Rectal smooth muscle tissue (tissue), 1 donor: ENCODE results near the gene MRRF.

Source experiments
- H3K27ac ChIP-seq: one replicate; pipeline ENCODE4 v1.7.0; 2013; ENCODE audit warnings: low read depth, low read length, inconsistent platforms
- H3K27me3 ChIP-seq: one replicate; pipeline ENCODE4 v1.7.0; 2013; ENCODE audit warnings: low read length; ENCODE audit not compliant: control insufficient read depth, insufficient read depth
- H3K36me3 ChIP-seq: one replicate; pipeline ENCODE4 v1.7.0; 2013; ENCODE audit warnings: low read length; ENCODE audit not compliant: control insufficient read depth, insufficient read depth
- H3K4me1 ChIP-seq: one replicate; pipeline ENCODE4 v1.7.0; 2013; ENCODE audit warnings: low read length; ENCODE audit not compliant: control insufficient read depth, insufficient read depth
- H3K4me3 ChIP-seq: one replicate; pipeline ENCODE4 v1.7.0; 2013; ENCODE audit warnings: low read length
- H3K9ac ChIP-seq: one replicate; pipeline ENCODE4 v1.7.0; 2013; ENCODE audit warnings: low read length

MRRF gene

DNA sequence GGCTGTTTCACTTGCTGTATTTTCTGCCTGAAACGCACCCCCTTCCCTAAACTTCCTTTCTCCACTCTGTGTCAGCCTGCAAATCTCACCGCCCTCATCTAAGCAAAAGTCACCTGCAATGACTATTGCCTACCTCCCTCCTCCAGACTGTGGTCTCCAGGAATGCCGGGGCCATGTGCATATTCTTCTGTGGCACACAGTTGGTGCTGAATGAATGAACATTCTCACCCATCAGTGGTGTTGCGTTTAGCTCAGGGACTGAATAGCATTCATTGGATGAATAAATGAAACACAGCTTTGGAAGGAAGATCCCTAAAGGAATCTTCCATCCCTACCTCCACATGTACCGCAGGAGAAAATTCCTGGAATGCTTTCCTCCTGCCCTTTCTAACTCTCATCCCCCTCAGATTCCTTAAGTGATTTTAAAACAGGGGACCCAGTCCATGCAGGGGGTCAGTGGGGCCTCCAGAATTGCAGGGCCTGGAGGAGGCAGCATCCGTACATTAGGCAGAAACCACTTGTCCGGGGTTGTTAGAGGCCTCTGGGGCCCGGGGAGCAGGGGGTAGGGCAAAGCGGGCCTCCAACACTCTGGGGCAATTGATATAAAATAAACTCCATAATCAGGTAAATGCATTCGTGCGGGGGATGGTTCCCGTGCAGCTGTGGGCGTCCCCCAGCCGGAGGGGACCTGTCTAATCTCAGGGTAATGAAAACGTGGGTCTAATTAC lies 77.8 kb downstream of the MRRF start:
- peaks cover 3% of the 10 kb centered on the region for H3K4me1 ChIP-seq
- H3K9ac ChIP-seq, result no peak overlapping the region
- H3K27ac ChIP-seq, result no peak overlapping the region
- no peaks in the 10 kb centered on the region for H3K36me3 ChIP-seq
- no peaks in the 10 kb centered on the region for H3K27me3 ChIP-seq
- no peak overlapping the region for H3K4me3 ChIP-seq

DNA sequence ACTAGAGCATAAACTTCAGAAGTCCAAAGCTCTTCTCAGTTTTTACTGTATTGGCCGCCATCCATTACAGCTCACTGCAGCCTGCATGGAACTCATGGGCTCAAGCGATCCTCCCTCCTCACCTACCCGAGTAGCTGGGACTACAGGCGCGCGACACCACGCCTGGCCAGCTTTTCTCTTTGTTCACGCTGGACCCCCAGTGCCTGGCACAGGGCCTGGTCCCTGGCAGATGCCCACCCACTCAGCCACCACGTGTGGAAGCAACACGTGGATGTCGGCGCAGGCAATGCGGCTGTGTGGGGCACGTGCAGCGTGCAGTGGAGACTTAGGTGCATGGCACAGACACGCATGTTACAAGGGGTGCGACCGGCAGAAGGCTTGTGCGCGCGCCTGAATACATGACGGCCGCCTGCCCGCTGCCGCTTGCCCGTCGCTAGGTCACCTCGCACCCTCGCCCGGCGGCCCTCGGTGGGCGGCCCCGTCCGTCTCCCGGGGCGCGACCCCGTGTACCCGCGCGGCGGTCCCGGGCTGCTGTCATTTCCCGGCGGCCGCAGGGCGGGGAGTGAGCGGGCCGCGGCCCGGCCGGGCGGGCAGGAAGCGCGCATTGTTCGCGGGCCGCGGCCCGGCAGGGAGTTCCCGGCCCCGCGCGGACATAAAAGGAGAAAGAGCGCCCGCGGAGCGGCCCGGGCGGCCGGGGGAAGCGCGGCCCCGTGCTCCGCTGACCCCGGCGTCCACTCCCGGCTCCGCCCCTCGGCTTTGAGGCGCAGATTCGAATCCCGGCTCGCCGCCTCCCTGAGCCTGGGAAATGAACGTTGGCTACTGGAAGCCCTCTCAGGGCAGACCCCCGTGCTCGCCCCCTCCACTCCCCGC lies 82.0 kb downstream of the MRRF start:
- H3K36me3 ChIP-seq, result no peaks in the 10 kb centered on the region
- peak overlapping the region; percentile 63 for H3K4me3 ChIP-seq
- H3K27ac ChIP-seq, result peak overlapping the region; percentile 75
- H3K27me3 ChIP-seq, result no peaks in the 10 kb centered on the region
- H3K9ac ChIP-seq, result peak overlapping the region; percentile 57
- peaks cover 3% of the 10 kb centered on the region for H3K4me1 ChIP-seq

DNA sequence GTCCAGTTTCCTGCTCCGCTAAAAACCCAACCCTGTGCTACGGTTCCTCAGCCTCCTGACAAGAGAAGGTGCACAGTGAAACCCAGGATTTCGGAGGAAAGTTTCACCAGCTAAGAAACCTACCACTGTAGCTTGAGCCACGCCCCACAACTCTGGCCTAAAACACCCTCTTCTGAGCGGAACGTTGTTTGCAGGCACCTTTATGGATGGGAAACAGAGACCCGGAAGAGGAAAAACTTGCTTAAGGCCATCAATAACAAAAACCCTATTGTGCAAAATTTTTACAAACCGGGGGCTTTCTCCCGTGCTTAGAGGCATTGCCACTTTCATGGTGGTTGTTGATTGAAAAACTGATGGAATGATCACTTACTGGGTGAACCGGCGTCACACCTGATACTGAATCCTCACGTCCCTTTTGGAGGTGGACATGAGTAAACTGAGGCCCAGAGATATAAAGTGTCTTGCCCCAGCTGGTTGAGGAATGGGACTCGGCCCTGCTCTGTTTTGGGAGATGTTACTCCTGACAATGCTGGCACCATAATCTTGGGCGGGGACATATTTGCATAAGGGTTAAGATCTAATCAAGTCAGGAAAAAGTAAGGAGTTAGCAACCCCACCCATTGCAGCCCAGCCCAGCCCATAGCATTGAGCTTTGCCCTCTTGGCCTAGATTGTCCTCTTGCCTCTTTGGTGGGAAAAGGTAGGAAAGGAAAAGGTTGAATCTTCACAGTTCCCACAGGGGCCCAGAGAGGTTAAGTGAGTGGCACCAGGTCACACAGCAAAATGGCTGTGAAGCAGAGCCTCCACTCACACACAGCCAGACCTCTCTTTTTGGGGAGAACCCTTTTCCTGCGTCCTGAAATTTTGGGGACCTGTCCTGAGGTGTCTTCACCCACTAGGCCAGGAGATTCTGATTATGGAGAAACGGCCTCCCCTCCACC lies 82.9 kb downstream of the MRRF start:
- no peaks in the 10 kb centered on the region for H3K27me3 ChIP-seq
- H3K27ac ChIP-seq, result peak overlapping the region; percentile 75
- peaks cover 3% of the 10 kb centered on the region for H3K4me1 ChIP-seq
- H3K4me3 ChIP-seq, result peak overlapping the region; percentile 63
- H3K36me3 ChIP-seq, result no peaks in the 10 kb centered on the region
- peak overlapping the region; percentile 57 for H3K9ac ChIP-seq

DNA sequence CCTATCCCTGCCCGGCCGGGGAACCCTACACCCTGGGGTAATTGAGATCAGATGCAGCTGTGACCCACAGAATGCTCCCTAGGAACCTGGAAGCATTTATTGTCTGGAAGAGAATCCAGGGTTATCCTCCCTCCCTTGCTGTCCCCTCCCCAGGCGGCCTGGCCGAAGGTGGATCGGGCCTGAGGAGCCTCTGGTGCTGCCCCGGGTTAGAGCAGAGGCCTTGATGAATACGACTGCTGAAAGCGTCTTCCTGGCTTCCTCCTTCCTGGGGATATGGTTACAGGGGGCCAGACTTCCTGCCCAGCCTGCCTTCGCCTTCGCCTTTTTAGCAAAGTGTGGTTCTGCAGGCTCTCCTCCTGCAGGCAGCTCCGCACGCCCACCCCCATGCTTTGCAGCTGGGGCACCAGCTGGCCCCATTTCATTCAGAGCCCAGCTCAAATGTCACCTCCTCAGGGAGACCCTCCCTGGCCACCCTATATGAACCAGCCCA lies 83.7 kb downstream of the MRRF start:
- H3K36me3 ChIP-seq, result no peaks in the 10 kb centered on the region
- no peak overlapping the region for H3K27ac ChIP-seq
- H3K4me3 ChIP-seq, result no peak overlapping the region
- peaks cover 3% of the 10 kb centered on the region for H3K4me1 ChIP-seq
- no peak overlapping the region for H3K9ac ChIP-seq
- no peaks in the 10 kb centered on the region for H3K27me3 ChIP-seq

DNA sequence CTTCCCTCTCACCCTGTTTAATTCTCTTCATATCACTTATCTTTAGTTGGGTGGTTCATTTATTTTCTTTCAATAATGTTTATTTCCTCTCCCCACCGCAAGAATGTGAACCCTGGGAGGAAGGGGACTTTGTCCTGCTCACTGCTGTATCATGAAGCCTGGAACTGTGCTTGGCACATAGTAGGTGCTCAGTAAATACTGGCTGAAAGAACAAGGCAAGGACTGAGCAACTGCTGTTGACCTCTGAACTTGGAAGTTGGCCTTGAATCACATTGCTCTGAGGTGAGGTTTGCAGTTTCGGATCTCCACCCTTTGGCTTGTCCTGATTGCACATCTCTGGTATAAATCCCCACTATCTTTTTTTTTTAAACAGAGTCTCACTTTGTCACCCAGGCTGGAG lies 84.1 kb downstream of the MRRF start:
- Histone ChIP-seq H3K27ac (no peak overlapping the region), H3K9ac (no peak overlapping the region), H3K4me3 (no peak overlapping the region), H3K36me3 (no peaks in the 10 kb centered on the region), H3K27me3 (no peaks in the 10 kb centered on the region), H3K4me1 (peaks cover 3% of the 10 kb centered on the region)

DNA sequence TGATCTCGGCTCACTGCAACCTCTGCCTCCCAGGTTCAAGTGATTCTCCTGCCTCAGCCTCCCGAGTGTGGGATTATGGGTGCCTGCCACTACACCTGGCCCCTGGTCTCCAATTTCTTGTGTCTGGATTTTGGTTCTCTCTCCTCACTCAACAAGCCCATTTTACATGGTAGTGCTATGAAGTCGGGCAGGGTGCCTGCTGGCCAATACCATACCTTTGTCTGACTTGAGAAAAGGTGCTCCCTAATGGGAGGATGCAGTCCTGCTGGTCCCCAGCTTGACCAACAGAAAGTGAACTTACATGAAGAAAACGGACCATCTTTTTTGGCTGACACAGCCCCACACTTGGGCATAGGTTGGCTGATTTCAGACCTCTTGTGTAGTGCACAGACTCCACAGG lies 84.5 kb downstream of the MRRF start:
- Histone ChIP-seq H3K4me1 (peaks cover 3% of the 10 kb centered on the region), H3K27ac (no peak overlapping the region), H3K4me3 (no peak overlapping the region), H3K27me3 (no peaks in the 10 kb centered on the region), H3K9ac (no peak overlapping the region), H3K36me3 (no peaks in the 10 kb centered on the region)

DNA sequence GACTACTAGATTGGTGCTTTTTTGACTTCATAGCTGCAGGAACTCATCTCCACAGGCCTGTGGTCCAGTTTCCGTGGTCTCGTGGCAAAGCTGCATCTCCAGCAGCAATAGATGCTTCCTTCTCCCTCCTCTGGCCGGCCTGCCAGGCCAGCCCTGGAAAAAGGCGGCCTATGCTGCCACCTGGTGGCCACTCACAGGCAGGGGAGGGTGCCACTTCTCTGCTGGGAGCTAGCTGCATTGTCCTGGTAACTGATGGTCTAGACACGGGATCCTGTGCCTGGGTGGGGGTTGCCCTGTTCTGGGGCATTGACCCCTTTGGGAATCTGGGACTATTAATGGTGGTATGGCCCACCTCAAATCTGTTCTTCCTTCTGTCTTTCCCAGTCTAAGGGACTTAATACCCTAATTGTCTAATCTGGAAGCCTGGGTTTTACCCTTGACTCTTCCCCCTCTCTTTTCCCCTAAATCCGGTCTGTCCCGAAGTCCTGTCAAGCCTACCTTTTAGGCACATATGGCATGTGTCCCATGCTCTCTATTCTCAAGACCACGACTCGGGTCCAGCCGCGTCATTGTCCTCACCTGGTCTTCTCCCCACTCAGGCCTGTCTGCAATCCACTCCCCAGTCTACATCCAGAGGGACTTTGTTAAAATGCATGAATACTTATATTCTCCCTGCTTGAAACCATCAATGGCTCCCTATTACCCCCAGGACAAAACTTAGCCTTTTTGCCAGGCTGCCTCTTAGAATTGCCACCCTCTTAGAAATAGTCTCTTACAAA lies 86.1 kb downstream of the MRRF start:
- no peak overlapping the region for H3K4me3 ChIP-seq
- no peaks in the 10 kb centered on the region for H3K36me3 ChIP-seq
- no peaks in the 10 kb centered on the region for H3K27me3 ChIP-seq
- peaks cover 3% of the 10 kb centered on the region for H3K4me1 ChIP-seq
- no peak overlapping the region for H3K27ac ChIP-seq
- H3K9ac ChIP-seq, result no peak overlapping the region

DNA sequence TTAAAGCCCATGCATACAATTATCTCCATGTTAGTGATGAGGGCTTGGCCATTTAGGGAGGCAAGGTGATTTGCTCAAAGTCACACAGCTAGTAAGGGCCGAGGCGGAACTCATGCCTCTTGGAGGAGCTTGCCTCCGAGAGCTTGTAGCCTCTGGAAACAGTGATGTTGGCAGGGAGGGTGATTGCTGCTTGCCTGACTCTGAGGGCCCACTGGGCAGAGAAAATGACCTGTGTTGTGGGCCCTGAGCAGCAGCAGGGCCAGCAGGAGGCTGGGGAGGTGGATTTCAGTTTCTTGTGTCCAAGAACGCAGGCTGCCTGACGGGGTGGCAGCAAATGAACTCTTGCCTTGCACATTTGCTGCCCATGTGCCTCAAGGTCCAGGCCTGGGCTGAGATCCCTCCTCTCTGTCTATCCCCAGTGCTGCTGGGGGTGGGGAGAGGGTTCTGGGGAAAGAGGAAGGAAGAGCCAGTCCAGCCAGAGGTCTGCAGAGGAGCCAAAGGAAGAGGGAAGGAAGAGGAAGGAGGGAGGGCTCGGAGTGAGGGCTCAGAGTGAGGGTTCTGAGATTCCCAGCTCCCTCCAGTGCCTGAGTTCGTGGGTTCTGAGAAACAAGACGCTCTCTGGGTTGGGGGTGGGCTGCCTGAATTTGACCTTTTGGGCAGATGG lies 90.0 kb downstream of the MRRF start:
- Histone ChIP-seq H3K4me3 (no peak overlapping the region), H3K9ac (no peak overlapping the region), H3K4me1 (no peaks in the 10 kb centered on the region), H3K27ac (no peak overlapping the region), H3K36me3 (no peaks in the 10 kb centered on the region), H3K27me3 (no peaks in the 10 kb centered on the region)

DNA sequence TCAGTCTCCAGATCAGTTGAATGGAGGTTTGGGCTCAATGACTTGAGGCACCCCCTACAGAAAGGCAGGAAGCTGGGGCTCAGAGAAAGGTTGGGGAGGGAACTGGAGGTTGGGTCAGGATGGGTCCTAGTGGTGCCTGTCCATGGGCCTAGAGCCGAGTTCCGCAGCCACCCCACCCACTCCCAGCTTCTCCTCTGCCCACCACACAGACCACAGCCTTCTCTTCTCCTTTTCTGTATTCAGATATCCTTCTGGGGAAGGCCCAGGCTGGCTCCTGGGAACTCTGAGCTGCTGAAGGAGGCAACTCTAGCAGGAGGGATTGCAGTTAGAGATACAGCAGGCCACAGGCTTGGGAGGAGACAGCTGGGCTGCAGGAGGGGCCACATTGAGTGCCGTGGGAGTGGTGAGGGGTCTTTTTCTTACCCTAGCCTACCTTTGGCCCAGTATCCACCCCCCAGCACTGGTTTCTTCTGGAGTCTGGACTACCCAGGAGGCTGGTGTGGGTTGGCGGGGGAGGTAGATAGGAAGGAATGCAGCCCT lies 90.7 kb downstream of the MRRF start:
- Histone ChIP-seq H3K27ac (no peak overlapping the region), H3K9ac (no peak overlapping the region), H3K36me3 (no peaks in the 10 kb centered on the region), H3K4me1 (no peaks in the 10 kb centered on the region), H3K4me3 (no peak overlapping the region), H3K27me3 (no peaks in the 10 kb centered on the region)

DNA sequence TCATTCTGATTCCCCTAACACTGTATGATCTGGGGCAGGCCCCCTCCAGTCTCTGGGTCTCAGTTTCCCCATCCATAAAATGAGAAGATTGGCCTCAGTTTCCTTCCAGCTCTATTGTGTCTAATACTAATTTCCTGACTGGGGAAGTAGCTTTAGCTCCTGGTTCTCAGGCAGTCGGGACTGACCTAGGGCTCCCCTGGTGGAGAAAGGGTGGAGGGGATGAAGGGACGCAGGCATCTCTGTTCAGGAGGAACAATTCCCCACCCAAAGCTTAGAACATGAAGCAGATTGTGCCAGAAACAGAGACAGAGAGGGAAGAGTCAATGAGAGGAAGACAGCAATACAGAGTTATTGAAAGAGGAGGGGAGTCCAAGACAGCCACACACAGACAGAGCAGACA lies 91.9 kb downstream of the MRRF start:
- H3K27ac ChIP-seq, result no peak overlapping the region
- no peaks in the 10 kb centered on the region for H3K4me1 ChIP-seq
- no peak overlapping the region for H3K4me3 ChIP-seq
- no peak overlapping the region for H3K9ac ChIP-seq
- no peaks in the 10 kb centered on the region for H3K36me3 ChIP-seq
- no peaks in the 10 kb centered on the region for H3K27me3 ChIP-seq

DNA sequence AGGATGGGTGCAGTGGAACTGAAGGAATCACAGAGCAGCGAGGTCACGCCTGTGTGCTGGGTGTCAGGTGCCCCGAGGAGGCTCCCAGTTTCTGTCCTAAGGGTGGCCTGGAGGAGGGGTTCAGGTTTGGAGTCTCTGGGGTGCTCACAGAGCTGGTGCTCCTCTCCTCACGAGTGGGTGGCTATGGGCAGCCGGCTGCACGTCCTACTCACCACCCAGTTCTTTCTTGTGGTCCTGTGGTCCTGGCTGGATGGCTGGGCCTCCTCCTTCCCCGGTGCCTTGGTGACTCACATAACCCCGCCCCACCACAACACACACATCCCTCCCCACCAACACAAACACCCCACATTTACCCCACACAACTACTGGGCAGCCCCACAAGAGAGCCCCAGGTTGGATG lies 96.2 kb downstream of the MRRF start:
- Histone ChIP-seq H3K36me3 (no peaks in the 10 kb centered on the region), H3K4me1 (no peaks in the 10 kb centered on the region), H3K27me3 (no peaks in the 10 kb centered on the region), H3K9ac (no peak overlapping the region), H3K4me3 (no peak overlapping the region), H3K27ac (no peak overlapping the region)
